Tibial artery (tissue), 4 donors: ENCODE results near the gene GABRR2.

ENCODE experiments used
- DNase-seq, 2 donors: peaks; one replicate each; pipeline ENCODE4 v3.0.0-alpha.2; 2019
- H3K27ac ChIP-seq, 2 donors: fragments of 200-600 bp; sonication (generic) in 1 of 2; 1 replicate in 1 of 2; 2 replicates in 1 of 2; pipeline ENCODE4 v1.5.1; 2018 to 2019; ENCODE audit warnings: mild to moderate bottlenecking in 1 of 2
- H3K27me3 ChIP-seq, 2 donors: fragments of 200-600 bp; sonication (generic) in 1 of 2; one replicate each; pipeline versions ENCODE4 v1.5.1 to v1.6.0; 2016 to 2019
- H3K36me3 ChIP-seq, 3 donors: fragments of 200-600 bp; sonication (generic) in 2 of 3; one replicate each; pipeline ENCODE4 v1.5.1; 2016 to 2019; ENCODE audit warnings: mild to moderate bottlenecking in 2 of 3
- H3K4me1 ChIP-seq, 4 donors: fragments of 200-600 bp; sonication (generic) in 2 of 4; 1 replicate in 3 of 4; 2 replicates in 1 of 4; pipeline ENCODE4 v1.5.1; 2016 to 2019
- H3K4me3 ChIP-seq, 2 donors: fragments of 200-600 bp; sonication (generic) in 1 of 2; 1 replicate in 1 of 2; 2 replicates in 1 of 2; pipeline ENCODE4 v1.5.1; 2018 to 2019; ENCODE audit warnings: mild to moderate bottlenecking in 2 of 2
- H3K9me3 ChIP-seq, 3 donors: fragments of 200-600 bp; sonication (generic) in 1 of 3; one replicate each; pipeline ENCODE4 v1.5.1; 2016 to 2019
- intact Hi-C: fragments of 100-400 bp; cut with DNase I; formaldehyde crosslinking; loops from one replicate; pipeline ENCODE4 v1.15.0; 2023; ENCODE audit warnings: low total_unique reads
- TF ChIP-seq, protein P1 (sequence below), 2 experiments: fragments of 200-600 bp in 1 of 2; fragments of 450-650 bp in 1 of 2; IDR thresholded peaks; one replicate each; pipeline ENCODE4 v1.5.1; 2017 to 2019; ENCODE audit warnings: antibody characterized with exemption in 2 of 2, mild to moderate bottlenecking in 1 of 2, moderate library complexity in 1 of 2

The GABRR2 gene

DNA sequence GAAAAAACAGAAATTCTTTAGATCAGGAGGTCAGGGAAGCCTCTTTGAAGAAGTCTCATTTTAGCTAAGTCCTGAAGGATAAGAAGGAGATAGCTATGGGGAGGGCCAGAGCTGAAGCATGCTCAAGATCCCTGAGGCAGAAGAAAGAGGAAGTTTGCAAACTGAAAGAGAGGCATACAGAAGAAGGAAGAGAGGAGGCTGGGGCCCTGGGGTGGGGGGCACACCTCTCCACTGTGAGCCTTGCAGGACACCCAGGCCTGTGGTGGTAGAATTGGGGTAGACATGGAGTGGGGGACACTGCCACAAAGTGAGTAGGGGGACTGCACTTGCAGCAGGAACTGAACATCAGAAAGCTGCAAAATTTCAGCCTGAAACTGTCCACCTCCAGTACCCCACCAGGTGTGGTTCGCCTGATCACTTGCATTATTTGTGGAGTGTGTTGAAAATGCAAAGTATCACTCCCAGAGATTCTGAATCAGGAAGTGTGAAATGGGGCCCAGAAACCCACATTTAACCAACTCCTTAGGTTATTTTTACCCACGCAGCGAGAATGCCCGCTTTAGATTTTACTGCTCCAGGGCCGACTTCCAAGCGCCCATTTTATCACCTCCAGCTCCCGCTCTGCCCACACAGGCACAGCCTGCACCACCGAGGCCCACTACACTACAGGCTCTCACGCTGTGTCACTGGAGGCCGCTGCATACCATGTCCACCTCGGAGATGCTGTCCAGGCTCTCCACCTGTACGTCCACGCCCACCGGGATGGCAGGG, 44.0 kb downstream of the GABRR2 start:
- DNase-seq, result no peak
- TF ChIP-seq, protein P1, sequence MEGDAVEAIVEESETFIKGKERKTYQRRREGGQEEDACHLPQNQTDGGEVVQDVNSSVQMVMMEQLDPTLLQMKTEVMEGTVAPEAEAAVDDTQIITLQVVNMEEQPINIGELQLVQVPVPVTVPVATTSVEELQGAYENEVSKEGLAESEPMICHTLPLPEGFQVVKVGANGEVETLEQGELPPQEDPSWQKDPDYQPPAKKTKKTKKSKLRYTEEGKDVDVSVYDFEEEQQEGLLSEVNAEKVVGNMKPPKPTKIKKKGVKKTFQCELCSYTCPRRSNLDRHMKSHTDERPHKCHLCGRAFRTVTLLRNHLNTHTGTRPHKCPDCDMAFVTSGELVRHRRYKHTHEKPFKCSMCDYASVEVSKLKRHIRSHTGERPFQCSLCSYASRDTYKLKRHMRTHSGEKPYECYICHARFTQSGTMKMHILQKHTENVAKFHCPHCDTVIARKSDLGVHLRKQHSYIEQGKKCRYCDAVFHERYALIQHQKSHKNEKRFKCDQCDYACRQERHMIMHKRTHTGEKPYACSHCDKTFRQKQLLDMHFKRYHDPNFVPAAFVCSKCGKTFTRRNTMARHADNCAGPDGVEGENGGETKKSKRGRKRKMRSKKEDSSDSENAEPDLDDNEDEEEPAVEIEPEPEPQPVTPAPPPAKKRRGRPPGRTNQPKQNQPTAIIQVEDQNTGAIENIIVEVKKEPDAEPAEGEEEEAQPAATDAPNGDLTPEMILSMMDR (IDR thresholded peaks at IDR 0.05), result no peak
- Histone ChIP-seq H3K4me1 (no peaks in the 10 kb centered on the region), H3K9me3 (no peaks in the 10 kb centered on the region), H3K27ac (no peak overlapping the region), H3K36me3 (no peaks in the 10 kb centered on the region), H3K27me3 (no peaks in the 10 kb centered on the region), H3K4me3 (no peak overlapping the region)
- intact Hi-C loops, result no loop called here

- intact Hi-C loops, result no loop called here
- Histone ChIP-seq H3K27ac (no peak overlapping the region), H3K4me1 (no peaks in the 10 kb centered on the region), H3K27me3 (no peaks in the 10 kb centered on the region), H3K36me3 (no peaks in the 10 kb centered on the region), H3K4me3 (no peak overlapping the region), H3K9me3 (no peaks in the 10 kb centered on the region)
- TF ChIP-seq, protein P1 (IDR thresholded peaks at IDR 0.05), result no peak
- DNase-seq, result no peak
Measured at GRCh38 chr6:89269981-89270380, 45.1 kb downstream of the GABRR2 start.

DNA sequence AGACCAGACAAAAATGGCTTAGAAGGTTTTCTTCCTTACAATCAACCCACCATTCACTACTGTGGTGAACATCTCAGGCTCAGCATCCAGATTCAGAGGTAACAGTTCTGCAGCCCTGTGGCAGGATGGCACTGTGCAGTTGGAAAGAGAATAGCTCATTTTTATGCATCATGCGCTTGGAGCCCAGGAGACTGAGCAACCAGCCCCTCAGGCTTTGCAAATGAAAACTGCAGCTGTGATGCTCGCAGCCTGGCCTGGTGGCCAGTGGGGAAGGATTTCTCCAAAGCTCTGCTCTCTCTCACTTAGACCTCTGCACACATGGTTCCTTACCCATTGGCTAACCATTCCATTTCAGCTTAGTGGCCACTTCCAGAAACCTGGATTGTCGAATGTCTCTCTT, 45.8 kb downstream of the GABRR2 start:
- no peak for DNase-seq

DNA sequence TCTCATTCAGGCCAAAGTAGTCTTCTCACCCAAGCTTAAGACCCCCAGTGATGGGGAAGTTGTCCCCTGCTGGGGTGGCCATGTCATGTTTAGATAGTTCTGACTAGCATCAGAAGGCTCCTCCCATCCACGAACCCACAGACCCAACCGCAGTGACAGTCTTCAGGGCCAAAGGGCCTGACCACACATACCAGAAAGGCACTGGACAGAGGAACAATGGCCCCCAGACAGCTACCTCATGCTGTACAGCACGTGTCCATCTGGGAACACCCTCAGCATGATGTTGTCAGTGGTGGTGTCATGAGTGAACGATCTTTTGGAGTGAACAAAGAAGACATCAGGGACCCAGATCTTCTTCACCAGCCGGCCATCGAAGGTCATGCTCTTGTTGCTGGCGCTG, 46.3 kb downstream of the GABRR2 start:
- intact Hi-C loops, result no loop called here
- no peaks in the 10 kb centered on the region for H3K4me1 ChIP-seq
- H3K27me3 ChIP-seq, result no peaks in the 10 kb centered on the region
- no peak overlapping the region for H3K27ac ChIP-seq
- no peak overlapping the region for H3K4me3 ChIP-seq
- H3K36me3 ChIP-seq, result no peaks in the 10 kb centered on the region
- no peak for DNase-seq
- H3K9me3 ChIP-seq, result no peaks in the 10 kb centered on the region
- TF ChIP-seq, protein P1 (IDR thresholded peaks at IDR 0.05), result no peak

More for the DNA sequence above, 45.8 kb downstream of the GABRR2 start:
- no peaks in the 10 kb centered on the region for H3K36me3 ChIP-seq
- H3K27ac ChIP-seq, result no peak overlapping the region
- no peak overlapping the region for H3K4me3 ChIP-seq
- H3K9me3 ChIP-seq, result no peaks in the 10 kb centered on the region
- H3K27me3 ChIP-seq, result no peaks in the 10 kb centered on the region
- intact Hi-C loops, result no loop called here
- no peaks in the 10 kb centered on the region for H3K4me1 ChIP-seq
- TF ChIP-seq, protein P1 (IDR thresholded peaks at IDR 0.05), result no peak

DNA sequence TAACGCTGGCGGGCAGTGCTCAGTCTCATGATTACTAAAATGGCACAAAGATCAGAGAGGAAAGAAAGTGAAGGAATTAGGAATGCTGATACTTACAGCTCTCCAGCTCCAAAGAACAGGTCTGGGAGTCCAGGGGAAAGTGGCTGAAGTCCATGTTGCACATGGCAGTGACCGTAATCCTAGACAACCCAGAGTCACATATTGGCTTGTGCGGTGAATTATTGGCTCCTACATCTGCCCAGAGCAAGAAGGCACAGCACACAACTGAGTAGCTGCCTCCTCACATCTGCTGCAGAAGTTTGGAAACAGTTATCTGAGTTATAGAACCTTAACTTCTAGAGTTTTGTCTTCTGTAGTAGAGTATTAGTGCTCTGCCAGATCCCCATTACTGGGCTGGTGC, 47.2 kb downstream of the GABRR2 start:
- intact Hi-C loops, result no loop called here

More for the DNA sequence above, 47.2 kb downstream of the GABRR2 start:
- Histone ChIP-seq H3K27ac (no peak overlapping the region), H3K4me1 (no peaks in the 10 kb centered on the region), H3K9me3 (no peaks in the 10 kb centered on the region), H3K27me3 (no peaks in the 10 kb centered on the region), H3K36me3 (no peaks in the 10 kb centered on the region), H3K4me3 (no peak overlapping the region)
- no peak for DNase-seq
- TF ChIP-seq, protein P1 (IDR thresholded peaks at IDR 0.05), result no peak
